C4-2B (cell line): ENCODE results near the gene TSPO2.

Experiments used
- ZFX ChIP-seq: fragments of 450-650 bp; IDR thresholded peaks from 2 replicates; pipeline ENCODE4 v1.6.1; 2017
- TF ChIP-seq, protein P1 (sequence below): fragments of 450-650 bp; conservative IDR thresholded peaks from 2 replicates; pipeline ENCODE4 v1.5.1; 2017; ENCODE audit warnings: mild to moderate bottlenecking

- TF ChIP-seq, protein P1, sequence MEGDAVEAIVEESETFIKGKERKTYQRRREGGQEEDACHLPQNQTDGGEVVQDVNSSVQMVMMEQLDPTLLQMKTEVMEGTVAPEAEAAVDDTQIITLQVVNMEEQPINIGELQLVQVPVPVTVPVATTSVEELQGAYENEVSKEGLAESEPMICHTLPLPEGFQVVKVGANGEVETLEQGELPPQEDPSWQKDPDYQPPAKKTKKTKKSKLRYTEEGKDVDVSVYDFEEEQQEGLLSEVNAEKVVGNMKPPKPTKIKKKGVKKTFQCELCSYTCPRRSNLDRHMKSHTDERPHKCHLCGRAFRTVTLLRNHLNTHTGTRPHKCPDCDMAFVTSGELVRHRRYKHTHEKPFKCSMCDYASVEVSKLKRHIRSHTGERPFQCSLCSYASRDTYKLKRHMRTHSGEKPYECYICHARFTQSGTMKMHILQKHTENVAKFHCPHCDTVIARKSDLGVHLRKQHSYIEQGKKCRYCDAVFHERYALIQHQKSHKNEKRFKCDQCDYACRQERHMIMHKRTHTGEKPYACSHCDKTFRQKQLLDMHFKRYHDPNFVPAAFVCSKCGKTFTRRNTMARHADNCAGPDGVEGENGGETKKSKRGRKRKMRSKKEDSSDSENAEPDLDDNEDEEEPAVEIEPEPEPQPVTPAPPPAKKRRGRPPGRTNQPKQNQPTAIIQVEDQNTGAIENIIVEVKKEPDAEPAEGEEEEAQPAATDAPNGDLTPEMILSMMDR = no peak
- TF ChIP-seq ZFX = no peak
These were observed 27.5 kb upstream of the TSPO2 start for GRCh38 chr6:41014780-41015179.
